GM21717 (cell line): ENCODE results near the gene GIMAP2.

Experiments used
- ATAC-seq: cut with Tn5 transposase; IDR thresholded peaks from one replicate; pipeline ENCODE4 v1.9.1; 2021; ENCODE audit warnings: mild to moderate bottlenecking, moderate library complexity; ENCODE audit not compliant: unreplicated experiment

The GIMAP2 gene

GRCh38 chr7:150732786-150733481, 47.4 kb downstream of the GIMAP2 start:
- ATAC-seq: no peak

- no peak for ATAC-seq
Measured at GRCh38 chr7:150733482-150734095, 48.1 kb downstream of the GIMAP2 start.

- no peak for ATAC-seq
Measured at GRCh38 chr7:150734254-150734653, 48.7 kb downstream of the GIMAP2 start.

- no peak for ATAC-seq
Measured at GRCh38 chr7:150735596-150736358, 50.3 kb downstream of the GIMAP2 start.

GRCh38 chr7:150736864-150737263, 51.4 kb downstream of the GIMAP2 start:
- peak; percentile 9 for ATAC-seq

- ATAC-seq: peak; percentile 53
Measured at GRCh38 chr7:150737265-150738055, 52.0 kb downstream of the GIMAP2 start, which contains the start of gene GIMAP5. TSS of gene GIMAP5 (plus strand) at chr7:150737418. CDS start at chr7:150740885, 3,467 bp downstream.

GRCh38 chr7:150738092-150738491, 52.6 kb downstream of the GIMAP2 start:
- no peak for ATAC-seq

- no peak for ATAC-seq
Measured at GRCh38 chr7:150738591-150739001, 53.1 kb downstream of the GIMAP2 start.

GRCh38 chr7:150739033-150739432, 53.5 kb downstream of the GIMAP2 start:
- ATAC-seq: no peak

- ATAC-seq: no peak
Measured at GRCh38 chr7:150740053-150740452, 54.5 kb downstream of the GIMAP2 start.

- no peak for ATAC-seq
Measured at GRCh38 chr7:150742286-150742968, 56.9 kb downstream of the GIMAP2 start.
